Suprapubic skin (tissue), 4 donors: Measurements from ENCODE around the gene TK2. TPM values are rescaled to one million over a fixed set of nuclear protein-coding genes. Genes with fewer than 3 reads are reported as not detected.

Experiments used
- DNase-seq, 2 donors: peaks; one replicate each; pipeline ENCODE4 v3.0.0-alpha.2; 2019; ENCODE audit warnings: low spot score in 2 of 2
- H3K27ac ChIP-seq: fragments of 200-600 bp; sonication (generic); one replicate; pipeline ENCODE4 v1.5.1; 2019
- H3K27me3 ChIP-seq: fragments of 200-600 bp; sonication (generic); one replicate; pipeline ENCODE4 v1.5.1; 2019
- H3K36me3 ChIP-seq: fragments of 200-600 bp; sonication (generic); one replicate; pipeline ENCODE4 v1.5.1; 2019
- H3K4me1 ChIP-seq: fragments of 200-600 bp; sonication (generic); one replicate; pipeline ENCODE4 v1.5.1; 2019
- H3K4me3 ChIP-seq: fragments of 200-600 bp; sonication (generic); one replicate; pipeline ENCODE4 v1.5.1; 2019; ENCODE audit warnings: mild to moderate bottlenecking
- H3K9me3 ChIP-seq: fragments of 200-600 bp; sonication (generic); one replicate; pipeline ENCODE4 v1.5.1; 2019
- CTCF ChIP-seq, 2 donors: fragments of 200-600 bp in 1 of 2; fragments of 450-650 bp in 1 of 2; sonication (generic) in 1 of 2; IDR thresholded peaks; one replicate each; pipeline ENCODE4 v1.5.1; 2016 to 2019; ENCODE audit warnings: antibody characterized with exemption in 2 of 2, mild to moderate bottlenecking in 1 of 2, moderate library complexity in 1 of 2
- EP300 ChIP-seq: sonication (generic); formaldehyde crosslinking; IDR thresholded peaks from one replicate; pipeline ENCODE4 v1.6.1; 2017; ENCODE audit warnings: antibody characterized with exemption
- POLR2A ChIP-seq, 2 donors: fragments of 450-650 bp; IDR thresholded peaks; one replicate each; pipeline ENCODE4 v1.6.1; 2017; ENCODE audit warnings: antibody characterized with exemption in 2 of 2, mild to moderate bottlenecking in 2 of 2, moderate library complexity in 2 of 2
- POLR2AphosphoS5 ChIP-seq, 3 donors: sonication (generic); formaldehyde crosslinking; IDR thresholded peaks; one replicate each; pipeline ENCODE4 v1.6.1; 2017; ENCODE audit warnings: antibody characterized with exemption in 3 of 3
- WGBS: methylation state at CpG from one replicate; pipeline ENCODE4 v1.1.5; 2018; 5-methylcytosine and 5-hydroxymethylcytosine counted together
- total RNA-seq, 4 donors: library from RNA; depleted of rRNA; stranded (reverse); fragments of >200 nt; gene quantifications; one replicate each; pipeline ENCODE4 v1.1.0, GENCODE V29; 2016

The TK2 gene
- total RNA-seq, 4 donors from 2014 or later, result 13.6 to 27.0 (median 19.7) TPM

GRCh38 chr16:66541388-66542355, 8.2 kb downstream of the TK2 start:
- H3K4me1 ChIP-seq, result no peaks in the 10 kb centered on the region
- TF ChIP-seq EP300 (no peak), POLR2AphosphoS5 (IDR thresholded peaks at IDR 0.05) (no peak)
- WGBS, result 88% methylated on average over 18 of the region's 18 CpGs
- no peak overlapping the region for H3K4me3 ChIP-seq
- no peak overlapping the region for H3K27ac ChIP-seq
- peaks cover 29% of the 10 kb centered on the region for H3K36me3 ChIP-seq
- no peak for DNase-seq
- no peaks in the 10 kb centered on the region for H3K27me3 ChIP-seq
- H3K9me3 ChIP-seq, result no peaks in the 10 kb centered on the region

GRCh38 chr16:66539623-66540469, 10.1 kb downstream of the TK2 start:
- DNase-seq, result no peak
- TF ChIP-seq POLR2A (IDR thresholded peaks at IDR 0.05), result no peak
- no peak for TF ChIP-seq EP300
- no peak for TF ChIP-seq CTCF (IDR thresholded peaks at IDR 0.05)
- TF ChIP-seq POLR2AphosphoS5 (IDR thresholded peaks at IDR 0.05), result no peak
- H3K27ac ChIP-seq, result no peak overlapping the region
- no peaks in the 10 kb centered on the region for H3K27me3 ChIP-seq
- H3K4me3 ChIP-seq, result no peak overlapping the region
- WGBS, result 81% methylated on average over 3 of the region's 3 CpGs
- H3K36me3 ChIP-seq, result peaks cover 38% of the 10 kb centered on the region
- H3K4me1 ChIP-seq, result no peaks in the 10 kb centered on the region
- no peaks in the 10 kb centered on the region for H3K9me3 ChIP-seq

GRCh38 chr16:66538910-66539309, 11.0 kb downstream of the TK2 start:
- Histone ChIP-seq H3K36me3 (peaks cover 42% of the 10 kb centered on the region), H3K4me3 (no peak overlapping the region), H3K4me1 (no peaks in the 10 kb centered on the region), H3K27ac (no peak overlapping the region), H3K9me3 (no peaks in the 10 kb centered on the region), H3K27me3 (no peaks in the 10 kb centered on the region)
- 94% methylated on average over 5 of the region's 5 CpGs for WGBS
- TF ChIP-seq EP300 (no peak), POLR2A (IDR thresholded peaks at IDR 0.05) (no peak), POLR2AphosphoS5 (IDR thresholded peaks at IDR 0.05) (no peak), CTCF (IDR thresholded peaks at IDR 0.05) (no peak)
- DNase-seq, result no peak

- 93% methylated on average over 2 of the region's 2 CpGs for WGBS
- Histone ChIP-seq H3K4me3 (no peak overlapping the region), H3K36me3 (peaks cover 48% of the 10 kb centered on the region), H3K4me1 (no peaks in the 10 kb centered on the region), H3K9me3 (no peaks in the 10 kb centered on the region), H3K27me3 (no peaks in the 10 kb centered on the region), H3K27ac (no peak overlapping the region)
- DNase-seq, result no peak
- TF ChIP-seq POLR2AphosphoS5 (IDR thresholded peaks at IDR 0.05) (no peak), EP300 (no peak), CTCF (IDR thresholded peaks at IDR 0.05) (no peak), POLR2A (IDR thresholded peaks at IDR 0.05) (no peak)
Observed at GRCh38 chr16:66537236-66537635, 12.7 kb downstream of the TK2 start.

GRCh38 chr16:66536525-66536924, 13.4 kb downstream of the TK2 start:
- WGBS, result 97% methylated on average over 4 of the region's 4 CpGs
- H3K4me1 ChIP-seq, result no peaks in the 10 kb centered on the region
- DNase-seq, result no peak

More at GRCh38 chr16:66536525-66536924, 13.4 kb downstream of the TK2 start:
- no peak overlapping the region for H3K27ac ChIP-seq
- no peak for TF ChIP-seq POLR2A (IDR thresholded peaks at IDR 0.05)
- no peak for TF ChIP-seq EP300
- TF ChIP-seq POLR2AphosphoS5 (IDR thresholded peaks at IDR 0.05), result no peak
- TF ChIP-seq CTCF (IDR thresholded peaks at IDR 0.05), result no peak
- peaks cover 47% of the 10 kb centered on the region for H3K36me3 ChIP-seq
- no peaks in the 10 kb centered on the region for H3K27me3 ChIP-seq
- H3K4me3 ChIP-seq, result no peak overlapping the region
- H3K9me3 ChIP-seq, result no peaks in the 10 kb centered on the region
